ENCODE results near the gene KDM1B.
"Not testable (repeated sequence)": the region's sequence is repeated elsewhere in the genome, so short reads cannot be mapped to it uniquely, and the experiment has no call there.

Gene KDM1B

DNA sequence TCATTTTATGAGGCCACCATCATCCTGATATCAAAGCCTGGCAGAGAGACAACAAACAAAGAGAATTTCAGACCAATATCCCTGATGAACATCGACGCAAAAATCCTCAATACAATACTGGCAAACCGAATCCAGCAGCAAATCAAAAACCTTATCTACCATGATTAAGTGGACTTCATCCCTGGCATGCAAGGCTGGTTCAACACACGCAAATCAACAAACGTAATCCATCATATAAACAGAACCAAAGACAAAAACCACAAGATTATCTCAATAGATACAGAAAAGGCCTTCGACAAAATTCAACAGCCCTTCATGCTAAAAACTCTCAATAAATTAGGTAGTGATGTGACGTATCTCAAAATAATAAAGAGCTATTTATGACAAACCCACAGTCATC, 76.6 kb downstream of the KDM1B start:
- not testable (repeated sequence) for DNase-seq (ENCODE audit: low read depth in 2 of 2)

DNA sequence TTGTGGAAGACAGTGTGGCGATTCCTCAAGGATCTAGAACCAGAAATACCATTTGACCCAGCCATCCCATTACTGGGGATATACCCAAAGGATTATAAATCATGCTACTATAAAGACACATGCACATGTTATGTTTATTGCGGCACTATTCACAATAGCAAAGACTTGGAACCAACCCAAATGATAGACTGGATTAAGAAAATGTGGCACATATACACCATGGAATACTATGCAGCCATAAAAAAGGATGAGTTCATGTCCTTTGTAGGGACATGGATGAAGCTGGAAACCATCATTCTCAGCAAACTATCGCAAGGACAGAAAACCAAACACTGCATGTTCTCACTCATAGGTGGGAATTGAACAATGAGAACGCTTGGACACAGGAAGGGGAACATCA, 78.5 kb downstream of the KDM1B start:
- DNase-seq (ENCODE audit: low read depth in 2 of 2), result not testable (repeated sequence)

GRCh38 chr6:18234564-18234963, 79.3 kb downstream of the KDM1B start:
- no peak for DNase-seq (ENCODE audit: low read depth in 2 of 2)

- DNase-seq (ENCODE audit: low read depth in 2 of 2), result no peak
Measured at GRCh38 chr6:18235524-18235923, 80.3 kb downstream of the KDM1B start.

DNA sequence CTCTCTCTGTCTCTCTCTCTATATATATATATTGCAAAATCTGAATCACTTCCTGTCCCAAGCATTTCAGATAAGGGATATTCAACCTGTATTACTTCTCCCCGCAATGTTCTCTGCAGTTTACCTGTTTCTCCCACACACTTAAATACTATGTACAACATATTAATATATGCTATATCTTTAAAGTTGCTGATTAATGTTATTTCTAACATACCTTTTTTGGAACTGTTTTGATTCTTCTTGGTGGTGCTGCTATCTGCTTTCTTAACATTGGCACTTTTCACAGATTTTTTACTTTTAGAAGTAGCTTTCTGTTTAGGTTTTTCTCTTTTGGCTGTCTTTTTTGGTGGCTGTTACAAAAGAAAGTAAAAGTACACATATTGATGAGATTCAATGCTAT, 81.9 kb downstream of the KDM1B start:
- no peak for DNase-seq (ENCODE audit: low read depth in 2 of 2)

- DNase-seq (ENCODE audit: low read depth in 2 of 2), result no peak
Measured at GRCh38 chr6:18240230-18240629, 85.0 kb downstream of the KDM1B start.

GRCh38 chr6:18241208-18242038, 86.2 kb downstream of the KDM1B start:
- DNase-seq (ENCODE audit: low read depth in 2 of 2), result no peak

DNA sequence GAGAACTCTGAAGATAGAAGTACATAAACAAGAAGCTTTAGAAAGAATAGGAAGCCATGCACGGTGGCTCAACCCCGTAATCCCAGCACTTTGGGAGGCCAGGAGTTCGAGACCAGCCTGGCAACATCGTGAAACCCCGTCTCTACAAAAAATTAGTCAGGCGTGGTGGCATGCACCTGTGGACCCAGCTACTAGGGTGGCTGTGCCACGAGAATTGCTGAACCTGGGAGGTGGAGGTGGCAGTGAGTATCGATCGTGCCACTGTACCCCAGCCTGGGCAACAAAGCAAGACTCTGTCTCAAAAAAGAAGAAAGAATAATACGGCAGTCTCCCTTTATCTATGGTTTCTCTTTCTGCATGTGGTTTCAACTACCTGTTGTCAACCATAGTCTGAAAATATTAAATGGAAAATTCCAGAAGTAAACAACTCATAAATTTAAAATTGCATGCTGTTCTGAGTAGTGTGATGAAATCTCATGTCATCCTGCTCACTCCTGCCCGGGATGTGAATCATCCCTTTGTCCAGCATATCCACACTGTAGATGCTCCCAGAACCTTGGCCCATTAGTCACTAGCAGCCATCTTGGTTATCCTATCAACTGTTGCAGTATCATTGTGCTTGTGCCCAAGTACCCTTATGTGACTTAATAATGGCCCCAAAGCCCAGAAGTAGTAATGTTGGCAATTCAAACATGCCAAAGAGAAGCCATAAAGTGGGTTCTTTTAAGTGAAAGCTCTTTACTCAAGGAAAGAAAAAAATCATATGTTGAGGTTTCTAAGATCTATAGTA, 87.0 kb downstream of the KDM1B start:
- no peak for DNase-seq (ENCODE audit: low read depth in 2 of 2)

DNA sequence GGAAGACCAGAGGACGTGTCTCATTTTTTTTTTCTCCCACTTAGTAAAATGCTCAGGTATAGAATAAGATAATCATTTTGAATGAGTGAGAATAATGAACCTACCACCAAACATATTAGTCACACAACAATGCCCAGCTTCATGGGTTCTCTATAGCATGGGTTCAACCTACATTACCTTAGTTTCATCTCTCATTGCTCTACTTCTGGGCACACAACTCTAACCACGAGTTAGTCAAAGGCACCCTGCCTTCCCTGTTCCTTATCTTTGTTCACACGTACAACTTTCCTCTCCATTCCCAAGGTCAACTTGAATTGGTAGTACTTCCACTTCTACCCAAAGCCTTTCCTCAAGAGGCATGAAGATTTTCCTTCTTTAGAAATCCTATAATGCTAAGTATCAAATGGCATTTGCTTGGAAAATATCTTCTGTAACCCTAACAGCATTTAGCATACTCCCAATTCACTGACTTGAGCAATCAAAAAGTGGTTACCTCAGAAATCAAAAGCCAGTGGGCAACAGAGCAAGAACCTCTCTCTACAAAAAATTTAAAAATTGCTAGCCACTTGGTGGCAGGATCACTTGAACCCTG, 88.2 kb downstream of the KDM1B start:
- no peak for DNase-seq (ENCODE audit: low read depth in 2 of 2)

DNA sequence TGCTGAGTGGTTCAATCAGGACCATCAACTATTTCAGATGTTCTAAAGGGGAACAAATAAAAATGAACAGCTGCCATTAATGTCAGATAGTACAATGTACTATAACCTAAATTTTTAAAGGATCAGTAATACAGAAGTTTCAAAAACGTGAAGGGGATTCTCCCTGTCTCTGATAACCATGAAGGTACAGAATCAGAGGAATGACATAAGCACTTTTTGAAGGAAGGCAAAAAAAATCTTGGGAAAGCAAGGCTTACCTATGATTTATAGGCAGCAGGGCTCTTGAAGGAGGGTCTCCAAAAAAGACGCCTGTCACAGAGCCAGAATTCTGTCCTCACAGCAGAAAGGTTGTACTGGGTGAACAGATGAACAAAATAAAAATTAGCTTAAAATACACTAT, 89.0 kb downstream of the KDM1B start:
- DNase-seq (ENCODE audit: low read depth in 2 of 2), result no peak

DNA sequence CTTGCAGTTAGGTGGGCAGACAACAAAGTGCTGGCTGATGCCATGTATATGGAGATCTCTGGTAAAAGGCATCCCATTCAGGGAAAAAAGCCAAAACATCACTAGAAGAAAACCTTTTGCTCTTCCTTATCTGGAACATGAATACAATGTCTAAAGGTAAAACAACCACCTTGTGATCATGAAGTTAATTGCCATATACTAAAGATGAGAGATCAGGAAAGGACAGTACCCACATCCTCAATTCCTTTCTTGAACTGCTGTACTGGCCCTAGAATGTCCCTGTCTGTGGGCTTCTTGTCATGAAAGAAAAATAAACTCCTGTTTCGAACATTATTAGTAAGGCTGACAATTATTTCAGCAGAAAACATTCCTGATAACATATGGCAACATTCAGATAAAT, 89.9 kb downstream of the KDM1B start:
- DNase-seq (ENCODE audit: low read depth in 2 of 2), result no peak

DNA sequence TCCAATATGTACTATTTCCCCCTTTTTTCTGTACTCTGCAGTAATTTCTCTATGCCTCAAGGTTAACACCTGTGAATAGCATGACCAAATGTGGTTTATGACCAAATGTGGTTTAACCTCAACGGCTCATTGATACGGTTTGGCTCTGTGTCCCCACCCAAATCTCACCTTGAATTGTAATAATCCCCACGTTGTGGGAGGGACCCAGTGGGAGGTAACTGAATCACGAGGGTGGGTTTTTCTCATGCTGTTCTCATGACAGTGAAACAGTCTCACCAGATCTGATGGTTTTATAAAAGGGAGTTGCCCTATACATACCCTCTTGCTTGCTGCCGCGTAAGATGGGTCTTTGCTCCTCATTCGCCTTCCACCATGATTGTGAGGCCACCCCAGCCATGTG, 90.4 kb downstream of the KDM1B start:
- DNase-seq (ENCODE audit: low read depth in 2 of 2), result no peak

DNA sequence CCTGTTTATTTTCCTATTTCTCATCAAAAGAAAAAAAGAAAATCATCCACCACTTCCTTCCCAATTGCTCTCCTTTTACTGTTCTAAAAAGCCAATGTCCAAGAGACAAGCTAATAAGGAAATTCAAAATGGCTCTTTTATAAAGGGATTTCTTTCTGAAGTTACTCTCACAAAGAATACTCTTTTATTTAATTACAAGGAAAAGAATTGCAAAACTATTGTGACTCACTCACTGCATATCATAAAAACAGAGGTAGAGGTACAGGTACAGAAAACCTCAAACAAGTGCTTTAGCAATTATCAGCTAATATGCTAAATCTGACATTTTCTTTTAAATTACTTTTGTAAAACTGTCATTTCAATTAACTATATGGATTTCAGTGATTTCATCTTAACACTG, 91.0 kb downstream of the KDM1B start:
- no peak for DNase-seq (ENCODE audit: low read depth in 2 of 2)

GRCh38 chr6:18247002-18247401, 91.8 kb downstream of the KDM1B start:
- DNase-seq (ENCODE audit: low read depth in 2 of 2), result no peak

GRCh38 chr6:18248698-18249097, 93.5 kb downstream of the KDM1B start:
- no peak for DNase-seq (ENCODE audit: low read depth in 2 of 2)

DNA sequence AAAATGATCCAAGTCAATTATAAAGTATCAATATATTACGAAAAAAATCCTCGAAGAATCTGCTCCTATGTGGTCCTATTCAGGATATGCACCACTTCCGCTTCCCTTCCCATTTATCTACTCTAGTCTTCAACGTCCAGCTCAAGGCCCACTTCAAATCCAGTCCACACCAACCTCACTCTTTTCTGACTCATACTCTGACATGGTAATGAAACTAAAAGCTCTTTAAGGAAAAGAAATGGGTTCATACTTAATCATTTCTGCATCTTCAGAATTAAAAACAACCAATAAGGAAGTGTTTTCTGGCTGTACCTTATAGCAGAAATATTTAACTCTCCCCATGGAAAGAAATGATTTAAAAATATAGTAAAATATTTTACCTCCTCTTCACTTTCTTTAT, 94.0 kb downstream of the KDM1B start:
- no peak for DNase-seq (ENCODE audit: low read depth in 2 of 2)

DNA sequence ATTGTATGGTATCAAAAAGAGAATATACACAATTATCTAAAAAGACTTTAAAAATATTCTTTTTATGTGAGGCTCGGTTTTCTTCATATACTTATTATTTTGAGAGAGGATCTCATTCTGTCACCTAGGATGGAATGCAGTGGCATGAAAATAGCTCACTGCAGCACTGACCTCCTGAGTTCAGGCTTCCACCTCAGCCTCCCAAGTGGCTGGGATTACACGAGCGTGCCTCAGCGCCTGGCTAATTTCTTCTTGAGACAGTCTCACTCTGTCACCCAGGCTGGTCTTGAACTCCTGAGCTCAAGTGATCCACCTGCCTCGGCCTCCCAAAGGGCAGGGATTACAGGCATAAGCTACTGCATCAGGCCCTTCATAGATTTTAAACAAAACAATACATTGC, 98.4 kb downstream of the KDM1B start:
- DNase-seq (ENCODE audit: low read depth in 2 of 2), result no peak

DNA sequence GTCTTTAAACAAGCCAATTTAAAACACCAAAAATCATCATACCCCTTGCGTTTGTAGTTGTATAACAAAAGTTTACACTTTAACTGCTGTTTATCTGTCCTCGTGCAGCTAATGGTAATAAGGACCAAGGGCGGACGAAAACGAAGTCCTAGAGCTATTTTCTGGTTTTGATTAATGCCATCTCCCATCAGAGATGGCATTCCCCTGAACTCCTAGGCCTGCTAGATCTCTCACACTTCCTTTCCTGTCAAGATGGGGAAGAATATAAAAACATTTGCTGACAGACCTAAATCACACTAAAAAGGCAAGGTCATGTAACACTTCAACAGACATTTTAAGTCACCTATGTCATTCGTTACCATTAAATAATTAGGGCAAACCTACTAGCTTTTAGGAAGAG, 99.6 kb downstream of the KDM1B start:
- DNase-seq (ENCODE audit: low read depth in 2 of 2), result no peak

- DNase-seq (ENCODE audit: low read depth in 2 of 2), result no peak
Measured at GRCh38 chr6:18259675-18260447, 104.6 kb downstream of the KDM1B start.

- DNase-seq (ENCODE audit: low read depth in 2 of 2), result no peak
Measured at GRCh38 chr6:18260448-18261106, 105.4 kb downstream of the KDM1B start.

DNA sequence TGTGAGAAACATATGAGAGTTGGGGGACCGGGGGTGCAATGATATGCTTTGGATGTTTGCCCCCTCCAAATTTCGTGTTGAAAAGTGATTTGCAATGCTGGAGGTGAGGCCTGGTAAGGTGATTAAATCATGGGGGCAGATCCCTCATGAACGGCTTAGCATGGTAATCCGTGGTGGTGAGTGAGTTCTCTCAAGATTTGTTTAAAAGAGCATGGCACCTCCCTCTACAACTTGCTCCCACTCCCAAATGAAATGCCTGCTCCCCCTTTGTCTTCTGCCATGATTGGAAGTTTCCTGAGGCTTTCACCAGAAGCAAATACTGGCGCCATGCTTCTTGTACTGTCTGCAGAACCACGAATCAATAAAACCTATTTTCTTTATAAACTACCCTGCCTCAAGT, 106.7 kb downstream of the KDM1B start:
- no peak for DNase-seq (ENCODE audit: low read depth in 2 of 2)
